Gastrocnemius medialis (tissue), 4 donors: ENCODE results near the gene CENPT. TPM values are rescaled to one million over a fixed set of nuclear protein-coding genes. Genes with fewer than 3 reads are reported as not detected.

Source experiments
- ATAC-seq, 2 donors: fragments of 150-250 bp; one replicate each; pipeline ENCODE4 v1.9.1; 2016
- DNase-seq, 2 donors: peaks; one replicate each; pipeline ENCODE4 v3.0.0-alpha.2; 2019
- H3K27ac ChIP-seq, 4 donors: fragments of 200-600 bp; sonication (generic); 1 replicate in 1 of 4; 2 replicates in 3 of 4; pipeline ENCODE4 v1.5.1; 2016 to 2018; ENCODE audit warnings: mild to moderate bottlenecking in 2 of 4, moderate library complexity in 1 of 4
- H3K27me3 ChIP-seq, 3 donors: fragments of 200-600 bp; sonication (generic) in 2 of 3; 1 replicate in 1 of 3; 2 replicates in 2 of 3; pipeline versions ENCODE4 v1.5.1 to v1.6.0; 2016 to 2019; ENCODE audit warnings: mild to moderate bottlenecking in 1 of 3, moderate library complexity in 1 of 3
- H3K36me3 ChIP-seq, 2 donors: fragments of 200-600 bp; sonication (generic) in 1 of 2; one replicate each; pipeline ENCODE4 v1.5.1; 2017 to 2018
- H3K4me1 ChIP-seq, 2 donors: fragments of 200-600 bp; sonication (generic) in 1 of 2; one replicate each; pipeline ENCODE4 v1.5.1; 2016 to 2017; ENCODE audit warnings: mild to moderate bottlenecking in 2 of 2
- H3K4me3 ChIP-seq, 4 donors: fragments of 200-600 bp; sonication (generic) in 3 of 4; 1 replicate in 1 of 4; 2 replicates in 3 of 4; pipeline ENCODE4 v1.5.1; 2016 to 2019; ENCODE audit warnings: mild to moderate bottlenecking in 2 of 4
- H3K9me3 ChIP-seq, 3 donors: fragments of 200-600 bp; sonication (generic) in 2 of 3; 1 replicate in 1 of 3; 2 replicates in 2 of 3; pipeline ENCODE4 v1.5.1; 2016 to 2019
- CTCF ChIP-seq, 5 experiments: fragments of 450-650 bp in 3 of 5; fragments of 200-600 bp in 2 of 5; sonication (generic) in 2 of 5; IDR thresholded peaks in 4 of 5; conservative IDR thresholded peaks in 1 of 5; 1 replicate in 4 of 5; 2 replicates in 1 of 5; pipeline ENCODE4 v1.5.1; 2016 to 2019; ENCODE audit warnings: antibody characterized with exemption in 5 of 5, mild to moderate bottlenecking in 3 of 5, moderate library complexity in 3 of 5
- POLR2A ChIP-seq, 2 donors: fragments of 450-650 bp; IDR thresholded peaks; one replicate each; pipeline ENCODE4 v1.6.1; 2017; ENCODE audit warnings: antibody characterized with exemption in 2 of 2, mild to moderate bottlenecking in 2 of 2, moderate library complexity in 2 of 2
- in situ Hi-C, 4 donors: fragments of 200-750 bp; cut with MboI; loops; one replicate each; pipeline versions ENCODE4 v1.15.0 to v1.8.0; 2017; ENCODE audit warnings: low sequenced_read_pairs in 4 of 4
- intact Hi-C: fragments of 100-400 bp; cut with DNase I; formaldehyde crosslinking; loops from one replicate; pipeline ENCODE4 v1.15.1; 2023; ENCODE audit warnings: low total_unique reads
- total RNA-seq, 4 donors: library from RNA; depleted of rRNA; stranded (reverse); fragments of >200 nt; gene quantifications; one replicate each; pipeline versions ENCODE4 v1.1.0 to v1.2.3, GENCODE V29; 2016

CENPT gene
- total RNA-seq, 4 donors from 2014 or later: 14.9 to 41.2 (median 20.0) TPM

DNA sequence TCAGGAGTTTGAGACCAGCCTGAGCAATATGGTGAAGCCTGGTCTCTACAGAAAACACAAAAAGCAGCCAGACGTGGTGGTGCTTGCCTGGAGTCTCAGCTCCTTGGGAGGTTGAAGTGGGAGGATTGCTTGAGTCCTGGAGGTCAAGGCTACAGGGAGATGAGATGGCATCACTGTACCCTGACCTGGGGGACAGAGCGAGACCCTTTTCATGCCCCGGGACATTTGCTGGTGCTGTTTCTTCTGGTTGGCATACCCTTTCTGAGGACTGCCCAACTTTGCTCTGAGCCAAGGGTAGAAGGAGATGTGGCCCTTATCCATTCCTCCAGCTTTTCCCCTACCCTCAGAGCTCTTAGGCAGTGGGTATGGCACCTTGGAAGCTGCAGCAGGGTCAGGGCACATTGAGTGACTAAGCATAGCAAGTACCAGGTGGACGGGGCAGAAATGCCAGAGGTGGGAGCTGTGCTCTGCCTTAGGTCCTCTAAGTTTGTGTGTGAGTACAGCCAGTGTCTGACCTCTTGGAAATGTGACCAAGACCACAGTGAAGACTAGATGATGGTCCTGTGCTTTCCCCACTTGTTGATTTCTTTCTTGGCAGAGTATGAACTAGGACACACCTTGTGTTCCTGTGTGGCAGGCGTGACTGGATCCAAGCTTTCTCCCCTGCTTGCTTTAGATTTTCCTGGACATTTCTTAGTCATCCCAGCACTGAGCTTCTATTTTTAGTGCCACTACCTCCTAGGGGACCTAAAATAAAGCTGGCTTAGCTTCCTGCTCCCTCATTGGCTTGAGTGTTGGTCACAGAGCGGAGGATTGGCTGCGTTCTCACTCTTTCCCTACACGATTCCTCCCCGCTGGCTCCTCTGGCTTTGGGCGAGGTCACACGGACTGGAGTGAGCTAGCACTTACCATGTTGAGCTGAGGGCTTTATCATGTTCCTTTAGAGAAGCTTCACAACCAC is 15.4 kb upstream of the CENPT start:
- DNase-seq: peak; percentile 91 to 95
- Histone ChIP-seq H3K4me3 (peak overlapping the region in 1 of 4 donors; percentile 39), H3K27ac (peak overlapping the region; percentile 93 to 99 (median 97)), H3K36me3 (peaks cover 0 to 29% of the 10 kb centered on the region in 2 donors), H3K9me3 (no peaks in the 10 kb centered on the region), H3K27me3 (no peaks in the 10 kb centered on the region), H3K4me1 (peaks cover 62 to 67% of the 10 kb centered on the region in 2 donors)
- peak; percentile 79 to 82 for TF ChIP-seq POLR2A (IDR thresholded peaks at IDR 0.05)
- TF ChIP-seq CTCF (IDR thresholded peaks at IDR 0.05 in 4 of 5, conservative IDR thresholded peaks at IDR 0.05 in 1 of 5): no peak
- peak; percentile 90 to 91 for ATAC-seq
- intact Hi-C loops (loop anchor here (1.0 kb wide), 1 partner anchor 21 kb away; the partner anchor contains the start of gene THAP11), in situ Hi-C loops (no loop called here)

GRCh38 chr16:67861877-67862276 is 14.4 kb upstream of the CENPT start:
- in situ Hi-C loops (no loop called here), intact Hi-C loops (no loop called here)
- H3K36me3 ChIP-seq: peaks cover 0 to 18% of the 10 kb centered on the region in 2 donors
- peaks cover 71 to 75% of the 10 kb centered on the region in 2 donors for H3K4me1 ChIP-seq
- TF ChIP-seq CTCF (IDR thresholded peaks at IDR 0.05 in 4 of 5, conservative IDR thresholded peaks at IDR 0.05 in 1 of 5) (no peak), POLR2A (IDR thresholded peaks at IDR 0.05) (no peak)
- no peaks in the 10 kb centered on the region for H3K27me3 ChIP-seq
- H3K4me3 ChIP-seq: no peak overlapping the region
- ATAC-seq (no peak), DNase-seq (no peak)
- no peaks in the 10 kb centered on the region for H3K9me3 ChIP-seq
- H3K27ac ChIP-seq: peak overlapping the region; percentile 93 to 99 (median 97)

DNA sequence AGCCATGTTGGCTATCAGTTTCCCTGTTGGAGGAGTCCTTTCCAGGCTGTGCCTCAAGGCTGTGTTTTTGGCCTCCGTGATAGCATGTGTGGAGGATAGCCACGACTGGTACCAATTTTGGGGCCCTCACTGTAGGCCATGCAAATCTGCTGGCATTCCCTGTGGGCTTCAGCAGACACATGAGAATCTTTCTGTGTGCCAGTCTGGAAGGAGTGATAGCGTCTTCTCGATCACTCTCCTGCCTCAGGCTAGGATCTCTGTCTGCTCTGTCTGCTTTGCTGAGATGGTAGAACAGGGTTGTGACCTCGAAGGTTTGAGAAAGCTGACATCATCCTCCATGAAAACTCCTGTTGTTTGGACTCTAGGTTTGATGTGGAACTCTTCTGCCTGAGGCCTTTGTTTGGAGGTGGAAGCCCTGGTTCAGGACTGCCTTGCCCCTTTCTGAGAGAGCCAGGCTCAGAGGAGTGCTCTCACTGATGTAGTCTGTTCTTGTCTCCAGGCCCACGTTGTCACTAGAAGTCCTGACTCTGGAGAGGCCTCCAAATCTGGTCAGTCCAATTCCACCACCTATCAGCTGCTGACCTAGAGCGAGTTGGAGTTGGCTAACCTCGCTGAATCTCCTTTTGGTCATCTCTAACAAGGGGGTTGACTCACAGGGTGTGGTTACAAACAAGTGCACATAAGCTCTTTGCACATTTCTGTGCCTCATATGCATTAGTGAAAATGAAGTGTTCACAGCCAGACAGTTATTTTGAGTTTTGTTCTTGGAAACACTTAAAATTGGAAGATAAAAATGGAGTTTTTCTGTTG is 13.3 kb upstream of the CENPT start:
- no peaks in the 10 kb centered on the region for H3K9me3 ChIP-seq
- H3K36me3 ChIP-seq: peaks cover 0 to 8% of the 10 kb centered on the region in 2 donors
- no peak overlapping the region for H3K4me3 ChIP-seq
- no peaks in the 10 kb centered on the region for H3K27me3 ChIP-seq
- ATAC-seq: peak; percentile 13 to 18
- H3K27ac ChIP-seq: peak overlapping the region; percentile 93 to 99 (median 97)
- H3K4me1 ChIP-seq: peaks cover 82 to 86% of the 10 kb centered on the region in 2 donors
- TF ChIP-seq CTCF (IDR thresholded peaks at IDR 0.05 in 4 of 5, conservative IDR thresholded peaks at IDR 0.05 in 1 of 5) (no peak), POLR2A (IDR thresholded peaks at IDR 0.05) (peak in 1 of 2 donors; percentile 36)
- intact Hi-C loops: no loop called here
- peak; percentile 70 for DNase-seq
- in situ Hi-C loops: no loop called here

- Histone ChIP-seq H3K27me3 (no peaks in the 10 kb centered on the region), H3K27ac (peak overlapping the region; percentile 93 to 99 (median 97)), H3K4me1 (peaks cover 74 to 76% of the 10 kb centered on the region in 2 donors), H3K4me3 (no peak overlapping the region), H3K9me3 (no peaks in the 10 kb centered on the region), H3K36me3 (no peaks in the 10 kb centered on the region)
- in situ Hi-C loops: no loop called here
- intact Hi-C loops: no loop called here
- TF ChIP-seq POLR2A (IDR thresholded peaks at IDR 0.05) (no peak), CTCF (IDR thresholded peaks at IDR 0.05 in 4 of 5, conservative IDR thresholded peaks at IDR 0.05 in 1 of 5) (no peak)
- ATAC-seq (peak; percentile 4 to 13), DNase-seq (peak in 1 of 2 donors; percentile 50)
Measured at GRCh38 chr16:67858500-67858899, 11.0 kb upstream of the CENPT start.
